Psoas muscle (tissue), 8 donors: Measurements from ENCODE around the gene NDUFB10. TPM values are rescaled to one million over a fixed set of nuclear protein-coding genes. Genes with fewer than 3 reads are reported as not detected.

Experiments
- ATAC-seq, 4 donors: fragments of 200-7000 bp; cut with Tn5 transposase; one replicate each; pipeline ENCODE4 v1.9.1; 2020; ENCODE audit warnings: moderate library complexity in 3 of 4, mild to moderate bottlenecking in 2 of 4
- DNase-seq, 2 donors: peaks; one replicate each; pipeline ENCODE4 v3.0.0-alpha.2; 2020
- H3K27ac ChIP-seq: fragments of 200-600 bp; one replicate; pipeline ENCODE4 v1.8.0; 2022
- H3K27me3 ChIP-seq, 3 donors: fragments of 200-600 bp in 1 of 3; one replicate each; pipeline versions ENCODE4 v1.6.1 to v1.8.0; 2013 to 2022; ENCODE audit warnings: low read length in 2 of 3, mild to moderate bottlenecking in 2 of 3, moderate library complexity in 1 of 3; ENCODE audit not compliant: insufficient read depth in 3 of 3
- H3K36me3 ChIP-seq, 2 donors: fragments of 200-600 bp in 1 of 2; one replicate each; pipeline versions ENCODE4 v1.6.1 to v1.8.0; 2013 to 2022; ENCODE audit warnings: low read depth in 1 of 2, mild to moderate bottlenecking in 1 of 2, moderate library complexity in 1 of 2; ENCODE audit not compliant: insufficient read depth in 1 of 2
- H3K4me1 ChIP-seq: fragments of 200-600 bp; one replicate; pipeline ENCODE4 v1.8.0; 2022
- H3K4me3 ChIP-seq: fragments of 200-600 bp; one replicate; pipeline ENCODE4 v1.8.0; 2022; ENCODE audit warnings: mild to moderate bottlenecking
- H3K9me3 ChIP-seq: fragments of 200-600 bp; one replicate; pipeline ENCODE4 v1.8.0; 2022
- CTCF ChIP-seq: fragments of 200-600 bp; IDR thresholded peaks from one replicate; pipeline ENCODE4 v1.8.0; 2022; ENCODE audit warnings: antibody characterized with exemption
- WGBS, 3 donors: extraction: QIAGEN DNeasy Blood & Tissue Kit; methylation state at CpG; one replicate each; pipeline versions ENCODE4 v1.1.6 to v1.1.7; 2013; 5-methylcytosine and 5-hydroxymethylcytosine counted together
- intact Hi-C, 2 donors: fragments of 100-400 bp; cut with DNase I; formaldehyde crosslinking; loops; one replicate each; pipeline versions ENCODE4 v1.11.0 to v1.14.2; 2022
- polyA plus RNA-seq, 3 donors: library from polyadenylated mRNA; stranded (reverse); fragments of 200-250 nt; gene quantifications; one replicate each; pipeline ENCODE4 v1.2.3, GENCODE V29; 2013
- total RNA-seq, 4 donors: library from RNA; stranded (reverse); fragmentation: NEBNext Ultra II Directional in 2 of 4; extraction: Animal tissue kit (Norgen Biotek cat#: 25700) in 2 of 4; gene quantifications; one replicate each; pipeline versions ENCODE4 v1.2.1 to v1.2.4, GENCODE V29; 2021 to 2023
- donor health status: healthy with polysubstance abuse.
- donor health status: DM: no; HTN: no; CAD: no; lungs with moderate emphysema.
- donor health status: Bipolar disorder and iron deficiency.
- donor health status: healthy.
- donor health status: DM: yes; HTN: yes; CAD: no.
- donor health status: DM: no; HTN: no; CAD: no.
- donor health status: DM: no; HTN: no; CAD: no.
- donor health status: DM: yes; HTN: yes; CAD: no.

NDUFB10 gene
- total and polyA plus RNA-seq, 7 donors, result 350 to 870 (median 465) TPM

GRCh38 chr16:1963806-1964505 is 4.6 kb downstream of the NDUFB10 start:
- WGBS, 3 donors, result 9 to 13% (median 10%) methylated on average over 37 to 44 of the region's 44 CpGs
- no peaks in the 10 kb centered on the region for H3K9me3 ChIP-seq
- H3K4me3 ChIP-seq, result peak overlapping the region; percentile 78
- peak overlapping the region; percentile 91 for H3K27ac ChIP-seq
- intact Hi-C loops, result no loop called here
- ATAC-seq, result peak; percentile 20 to 40 (median 36)
- H3K27me3 ChIP-seq, result no peaks in the 10 kb centered on the region
- H3K4me1 ChIP-seq, result peaks cover 29% of the 10 kb centered on the region
- TF ChIP-seq CTCF, result no peak
- peaks cover 0 to 32% of the 10 kb centered on the region in 2 donors for H3K36me3 ChIP-seq
- DNase-seq, result peak in 1 of 2 donors; percentile 54

GRCh38 chr16:1964506-1965395 is 5.4 kb downstream of the NDUFB10 start, which contains the start of gene RPS2:
RPS2 (minus strand) TSS chr16:1964826; CDS start chr16:1964625, 201 bp downstream.
- peaks cover 0 to 32% of the 10 kb centered on the region in 2 donors for H3K36me3 ChIP-seq
- no peaks in the 10 kb centered on the region for H3K9me3 ChIP-seq
- intact Hi-C loops, result no loop called here
- ATAC-seq, result peak; percentile 94 to 97 (median 95)
- 0 to 1% (median 1%) methylated on average over 69 to 97 of the region's 97 CpGs for WGBS, 3 donors
- H3K27me3 ChIP-seq, result no peaks in the 10 kb centered on the region
- H3K27ac ChIP-seq, result peak within 1 kb of the TSS; percentile 91
- TF ChIP-seq CTCF, result no peak
- peak within 1 kb of the TSS; percentile 78 for H3K4me3 ChIP-seq
- H3K4me1 ChIP-seq, result peaks cover 28% of the 10 kb centered on the region
- DNase-seq, result peak; percentile 99 to 100

GRCh38 chr16:1965396-1966001 is 6.2 kb downstream of the NDUFB10 start:
- Histone ChIP-seq H3K4me3 (peak overlapping the region; percentile 78), H3K27me3 (no peaks in the 10 kb centered on the region), H3K27ac (peak overlapping the region; percentile 91), H3K4me1 (peaks cover 26% of the 10 kb centered on the region), H3K9me3 (no peaks in the 10 kb centered on the region), H3K36me3 (peaks cover 0 to 32% of the 10 kb centered on the region in 2 donors)
- DNase-seq (no peak), ATAC-seq (no peak)
- no peak for TF ChIP-seq CTCF
- intact Hi-C loops, result no loop called here
- WGBS, 3 donors, result 20 to 22% (median 21%) methylated on average over 24 of the region's 24 CpGs

GRCh38 chr16:1966460-1966859 is 7.1 kb downstream of the NDUFB10 start, which contains the start of gene RNF151:
RNF151 (plus strand) TSS chr16:1966856; CDS start chr16:1966882, 26 bp downstream.
- Histone ChIP-seq H3K4me3 (peak within 1 kb of the TSS; percentile 78), H3K4me1 (peaks cover 23% of the 10 kb centered on the region), H3K27ac (peak within 1 kb of the TSS; percentile 91), H3K9me3 (no peaks in the 10 kb centered on the region), H3K36me3 (peaks cover 0 to 25% of the 10 kb centered on the region in 2 donors), H3K27me3 (no peaks in the 10 kb centered on the region)
- 94 to 98% (median 95%) methylated on average over 6 of the region's 6 CpGs for WGBS, 3 donors
- intact Hi-C loops, result no loop called here
- ATAC-seq (no peak), DNase-seq (no peak)
- no peak for TF ChIP-seq CTCF
